ENCODE results near the gene SLCO1A2.

SLCO1A2 gene

DNA sequence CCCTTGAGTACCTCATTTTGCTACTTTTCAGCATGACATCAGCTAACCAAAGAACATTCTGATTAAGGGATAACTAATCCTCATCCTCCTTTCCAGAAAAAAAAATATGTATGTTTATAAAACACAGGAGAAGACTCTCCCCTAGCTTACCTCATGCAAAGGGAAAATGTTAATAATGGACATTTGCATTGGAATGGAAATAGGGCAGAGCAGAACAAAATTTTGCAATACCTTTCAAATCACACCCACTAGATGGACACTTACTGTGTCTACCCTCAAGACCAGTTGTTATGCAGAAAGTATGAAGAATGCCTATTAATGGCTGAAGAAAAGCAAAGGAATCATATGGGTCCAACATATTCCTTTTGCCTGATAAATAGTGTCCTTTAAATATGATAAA, 8.9 kb upstream of the SLCO1A2 start:
- no peak overlapping the region for H3K4me3 Mint-ChIP-seq
- H3K27ac Mint-ChIP-seq = no peak overlapping the region
- H3K9me3 Mint-ChIP-seq = no peaks in the 10 kb centered on the region
- H3K4me1 Mint-ChIP-seq = no peaks in the 10 kb centered on the region
- DNase-seq = no peak
- ATAC-seq (replicated peaks) = no peak
- no peaks in the 10 kb centered on the region for H3K36me3 Mint-ChIP-seq
- H3K27me3 Mint-ChIP-seq = no peaks in the 10 kb centered on the region

DNA sequence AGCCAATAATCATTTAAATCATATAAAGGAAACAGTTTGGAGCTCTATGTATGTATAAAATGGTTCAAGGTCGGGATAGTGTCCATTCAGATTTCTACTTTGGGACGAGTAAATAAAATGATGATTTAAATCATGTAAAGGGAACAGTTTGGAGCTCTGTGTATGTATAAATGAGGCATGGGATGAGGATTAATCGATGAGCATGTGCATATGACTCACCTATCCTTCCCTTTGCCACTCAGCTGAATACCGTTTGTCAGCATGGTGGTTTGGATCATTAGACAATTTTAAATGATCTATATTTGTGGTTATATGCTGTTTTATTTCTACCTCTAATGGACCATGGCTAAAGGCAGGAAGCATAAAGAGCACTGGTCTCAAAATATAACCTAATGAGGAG, 7.1 kb upstream of the SLCO1A2 start:
- ATAC-seq (replicated peaks) = no peak
- Mint-ChIP-seq H3K36me3 (no peaks in the 10 kb centered on the region), H3K27me3 (no peaks in the 10 kb centered on the region), H3K9me3 (no peaks in the 10 kb centered on the region), H3K4me1 (no peaks in the 10 kb centered on the region), H3K4me3 (no peak overlapping the region), H3K27ac (no peak overlapping the region)
- DNase-seq = no peak

DNA sequence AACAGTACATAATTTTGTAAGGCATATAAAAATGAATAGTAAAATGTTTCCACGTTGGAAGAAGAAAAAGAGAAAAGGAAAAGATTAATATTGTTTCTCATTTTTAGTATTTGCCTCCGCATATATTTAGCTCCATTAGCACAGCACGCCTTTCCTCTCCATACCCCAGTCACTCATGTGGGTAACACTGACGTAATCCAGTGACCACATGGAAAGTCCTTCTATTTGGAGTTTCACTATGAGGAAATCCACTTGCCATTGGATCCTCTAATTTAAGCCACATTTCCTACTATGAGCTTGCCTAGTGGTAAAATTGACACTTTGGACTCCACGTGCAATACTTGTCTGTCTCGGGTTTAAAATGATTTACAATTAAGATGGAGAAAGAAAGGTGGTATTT, 5.7 kb upstream of the SLCO1A2 start:
- Mint-ChIP-seq H3K9me3 (no peaks in the 10 kb centered on the region), H3K27ac (no peak overlapping the region), H3K36me3 (no peaks in the 10 kb centered on the region), H3K27me3 (no peaks in the 10 kb centered on the region), H3K4me3 (no peak overlapping the region), H3K4me1 (no peaks in the 10 kb centered on the region)
- DNase-seq = no peak
- ATAC-seq (replicated peaks) = no peak

DNA sequence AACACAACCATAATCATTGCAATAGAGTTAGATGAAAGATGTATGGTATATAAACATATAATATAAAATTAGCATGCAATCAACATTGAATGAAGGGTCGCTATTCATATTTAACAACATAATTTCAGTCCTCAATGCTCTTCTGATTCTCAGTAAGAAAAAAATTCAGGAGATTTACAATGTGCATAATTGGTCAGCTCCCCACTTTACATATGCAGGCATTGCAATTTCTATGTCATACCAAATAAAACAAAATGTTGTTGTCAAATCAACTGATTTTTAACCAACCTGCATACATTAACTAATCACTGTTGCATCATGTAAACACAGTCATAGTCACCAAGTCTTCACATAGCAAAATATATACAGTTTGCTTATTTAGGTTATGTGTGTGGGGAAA, 5.2 kb upstream of the SLCO1A2 start:
- H3K27me3 Mint-ChIP-seq = no peaks in the 10 kb centered on the region
- no peaks in the 10 kb centered on the region for H3K9me3 Mint-ChIP-seq
- H3K4me3 Mint-ChIP-seq = no peak overlapping the region
- H3K4me1 Mint-ChIP-seq = no peaks in the 10 kb centered on the region
- ATAC-seq (replicated peaks) = no peak
- H3K27ac Mint-ChIP-seq = no peak overlapping the region
- DNase-seq = no peak
- H3K36me3 Mint-ChIP-seq = no peaks in the 10 kb centered on the region

DNA sequence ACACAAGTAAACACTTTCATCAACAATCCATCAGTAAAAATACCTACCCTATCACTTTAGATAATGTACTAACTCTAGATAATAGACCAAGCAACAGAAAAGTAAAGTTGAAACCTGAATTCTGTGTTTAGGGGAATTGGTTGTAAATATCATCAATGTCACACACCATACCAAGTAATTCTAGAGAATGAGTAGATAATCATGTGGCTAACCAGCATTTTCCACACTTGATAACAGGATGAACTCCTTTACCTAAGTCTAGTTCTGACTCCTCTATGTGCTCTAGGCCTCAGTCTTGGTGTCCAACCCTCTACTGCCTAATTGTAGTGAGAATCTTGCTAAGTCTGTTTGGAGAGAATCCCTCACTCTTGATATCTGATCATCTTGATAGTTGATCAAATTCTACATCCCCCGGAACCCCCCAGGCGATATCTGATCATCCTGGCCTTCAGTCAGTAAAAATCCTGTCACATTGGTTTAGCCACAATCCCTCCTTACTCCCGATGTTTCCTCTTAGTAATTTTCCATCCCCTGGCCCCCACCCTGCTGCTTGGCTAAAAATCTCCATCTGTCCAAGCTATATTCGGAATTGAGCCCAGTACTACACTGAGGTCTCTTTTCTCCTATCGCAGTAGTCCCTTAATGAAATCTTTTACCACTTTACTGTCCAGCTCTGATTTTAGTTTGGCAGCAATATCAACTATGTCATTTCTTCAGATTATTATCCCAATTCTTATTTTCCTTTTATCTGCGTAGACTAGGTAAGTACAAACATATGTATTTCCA, 3.4 kb upstream of the SLCO1A2 start:
- Mint-ChIP-seq H3K9me3 (no peaks in the 10 kb centered on the region), H3K4me3 (no peak overlapping the region), H3K27ac (no peak overlapping the region), H3K36me3 (no peaks in the 10 kb centered on the region), H3K4me1 (no peaks in the 10 kb centered on the region), H3K27me3 (no peaks in the 10 kb centered on the region)
- ATAC-seq (replicated peaks) (no peak), DNase-seq (no peak)

DNA sequence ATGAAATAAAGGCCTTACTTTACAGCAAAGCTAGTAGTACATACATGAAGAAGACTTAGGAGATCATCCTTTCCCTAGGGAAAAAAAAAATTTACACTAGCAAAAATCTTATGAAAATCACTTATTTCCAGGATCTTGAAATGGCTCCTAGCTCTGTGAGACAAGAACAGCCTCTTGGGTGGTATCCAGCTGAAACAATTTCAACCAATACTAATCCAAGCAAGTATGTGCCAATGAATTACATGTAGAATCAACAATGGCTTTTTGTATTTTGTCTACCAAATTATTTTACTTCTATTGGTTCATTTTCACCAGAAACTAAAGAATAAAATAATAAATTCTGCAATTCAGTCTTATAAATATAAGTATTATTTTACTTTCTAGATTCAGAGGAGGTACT, 2.7 kb upstream of the SLCO1A2 start:
- Mint-ChIP-seq H3K27ac (no peak overlapping the region), H3K27me3 (no peaks in the 10 kb centered on the region)

DNA sequence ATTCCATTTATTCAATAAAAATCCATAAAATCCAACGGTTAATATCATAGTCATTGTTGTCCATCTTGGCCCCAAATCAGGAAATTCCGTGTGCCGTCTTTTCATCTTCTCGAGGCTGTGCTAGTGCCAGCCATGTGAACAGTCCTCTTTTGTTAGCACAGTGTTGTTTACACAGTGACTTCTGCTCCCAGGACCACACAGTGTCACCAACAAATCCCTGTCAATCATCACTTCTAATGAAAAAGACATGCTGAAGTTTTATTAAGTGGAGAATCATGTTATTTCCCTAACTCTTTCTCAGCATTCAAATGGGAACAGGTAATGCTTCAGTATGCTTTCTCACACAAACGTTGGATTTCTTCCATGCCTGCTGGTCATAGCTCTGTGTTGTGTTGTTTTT, 1.9 kb upstream of the SLCO1A2 start:
- ATAC-seq (replicated peaks) = no peak
- H3K4me3 Mint-ChIP-seq = no peak overlapping the region
- no peaks in the 10 kb centered on the region for H3K9me3 Mint-ChIP-seq
- DNase-seq = no peak
- H3K27ac Mint-ChIP-seq = no peak overlapping the region
- H3K27me3 Mint-ChIP-seq = no peaks in the 10 kb centered on the region
- no peaks in the 10 kb centered on the region for H3K4me1 Mint-ChIP-seq
- no peaks in the 10 kb centered on the region for H3K36me3 Mint-ChIP-seq

More for the DNA sequence above, 2.7 kb upstream of the SLCO1A2 start:
- H3K36me3 Mint-ChIP-seq = no peaks in the 10 kb centered on the region
- H3K4me1 Mint-ChIP-seq = no peaks in the 10 kb centered on the region
- DNase-seq = no peak
- H3K4me3 Mint-ChIP-seq = no peak overlapping the region
- ATAC-seq (replicated peaks) = no peak
- H3K9me3 Mint-ChIP-seq = no peaks in the 10 kb centered on the region

DNA sequence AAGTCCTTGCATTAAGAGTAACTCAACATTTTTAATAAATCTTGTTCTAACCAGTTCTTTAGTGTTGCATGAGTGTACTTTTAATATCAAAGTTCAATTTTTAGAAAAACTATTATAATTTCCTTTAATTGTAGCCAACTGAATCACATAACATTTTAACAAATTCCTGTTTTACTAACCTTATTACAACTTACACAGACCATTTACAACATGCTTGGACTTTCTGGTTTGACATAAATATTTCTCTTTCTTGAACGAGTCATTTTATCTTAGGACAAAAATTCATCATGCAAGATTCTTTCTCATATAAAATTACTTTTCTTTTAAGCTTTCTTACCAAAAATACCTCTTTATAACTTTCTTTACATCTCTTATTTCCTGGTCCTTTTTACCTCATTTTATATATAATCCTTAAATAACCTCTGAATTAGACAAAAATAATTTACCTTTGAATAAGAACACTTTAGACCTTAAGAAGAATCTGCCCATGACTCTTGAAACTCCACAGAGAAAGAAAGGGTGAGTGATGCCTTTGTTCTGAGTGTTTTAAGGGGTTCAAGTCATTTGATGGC, 3.9 kb downstream of the SLCO1A2 start:
- peaks cover 16% of the 10 kb centered on the region in 2 donors for H3K9me3 Mint-ChIP-seq

DNA sequence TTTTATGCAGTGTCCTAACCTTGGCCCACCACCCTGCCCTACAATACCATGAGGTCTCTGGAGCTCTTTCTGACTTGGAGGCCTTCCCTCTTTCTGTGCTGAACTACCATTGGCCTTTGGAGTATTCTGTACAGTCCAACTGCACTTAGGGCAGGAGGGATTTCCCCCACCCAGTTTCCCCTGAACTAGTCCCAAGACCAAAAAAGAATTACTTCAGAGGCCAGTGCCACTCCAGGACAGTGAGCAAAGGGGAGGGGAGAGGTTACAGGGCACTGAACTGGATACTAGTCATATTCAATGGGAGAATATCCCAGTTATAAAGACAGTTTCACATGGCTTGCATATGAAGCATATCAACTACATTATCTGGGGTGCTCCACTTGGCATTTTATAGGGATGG, 6.1 kb downstream of the SLCO1A2 start:
- ATAC-seq (replicated peaks) (no peak), DNase-seq (no peak)
- Mint-ChIP-seq H3K36me3 (no peaks in the 10 kb centered on the region), H3K4me3 (no peak overlapping the region), H3K9me3 (peaks cover 16% of the 10 kb centered on the region in 2 donors), H3K27ac (no peak overlapping the region), H3K4me1 (no peaks in the 10 kb centered on the region), H3K27me3 (no peaks in the 10 kb centered on the region)

More for the DNA sequence above, 3.9 kb downstream of the SLCO1A2 start:
- Mint-ChIP-seq H3K4me3 (no peak overlapping the region), H3K36me3 (no peaks in the 10 kb centered on the region), H3K27ac (no peak overlapping the region), H3K27me3 (no peaks in the 10 kb centered on the region), H3K4me1 (no peaks in the 10 kb centered on the region)
- no peak for ATAC-seq (replicated peaks)
- DNase-seq = no peak

DNA sequence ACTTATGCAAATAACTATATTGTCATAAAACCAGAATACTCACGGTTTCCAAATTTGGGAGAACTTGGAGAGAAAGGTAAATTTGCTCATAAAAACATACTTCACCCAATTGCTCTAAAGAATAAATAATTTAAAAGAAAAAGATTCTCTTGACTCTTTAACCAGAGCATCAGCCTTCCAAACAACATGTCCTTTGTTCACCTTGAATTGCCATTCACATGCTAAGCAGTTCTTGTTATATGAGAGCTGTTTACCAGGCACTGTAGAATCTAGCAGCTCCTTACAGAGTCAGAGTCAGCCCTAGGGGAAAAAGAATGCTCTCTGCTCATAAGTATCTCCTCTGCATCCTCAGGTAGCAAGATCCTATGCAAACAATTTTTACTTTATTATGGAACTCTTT, 10.2 kb downstream of the SLCO1A2 start:
- ATAC-seq (replicated peaks) (no peak), DNase-seq (no peak)
- Mint-ChIP-seq H3K27me3 (no peaks in the 10 kb centered on the region), H3K27ac (no peak overlapping the region), H3K4me3 (no peak overlapping the region), H3K36me3 (no peaks in the 10 kb centered on the region), H3K4me1 (no peaks in the 10 kb centered on the region), H3K9me3 (peaks cover 11 to 15% of the 10 kb centered on the region in 2 donors)

DNA sequence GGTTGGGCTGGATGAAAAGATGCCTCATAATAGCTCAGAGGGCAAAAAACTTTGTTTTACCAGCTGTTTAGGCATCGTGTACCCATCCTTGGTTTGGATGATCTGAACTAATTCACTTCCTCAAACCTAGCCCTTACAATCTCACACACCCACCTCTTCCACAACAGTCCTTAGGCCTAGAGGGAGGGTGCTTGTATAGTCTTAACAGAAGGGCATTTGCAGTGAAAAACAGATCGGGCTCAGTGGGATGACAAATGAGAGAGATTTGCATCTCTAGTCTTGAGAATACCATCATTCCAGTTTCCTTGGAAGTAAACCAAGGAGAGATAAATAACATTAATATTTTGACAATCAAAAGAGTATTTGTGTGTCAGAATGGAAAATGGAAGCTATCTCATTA, 11.0 kb downstream of the SLCO1A2 start:
- Mint-ChIP-seq H3K4me3 (no peak overlapping the region), H3K27ac (no peak overlapping the region), H3K9me3 (peaks cover 11 to 13% of the 10 kb centered on the region in 2 donors), H3K36me3 (no peaks in the 10 kb centered on the region), H3K27me3 (no peaks in the 10 kb centered on the region), H3K4me1 (no peaks in the 10 kb centered on the region)
- ATAC-seq (replicated peaks) (no peak), DNase-seq (no peak)

DNA sequence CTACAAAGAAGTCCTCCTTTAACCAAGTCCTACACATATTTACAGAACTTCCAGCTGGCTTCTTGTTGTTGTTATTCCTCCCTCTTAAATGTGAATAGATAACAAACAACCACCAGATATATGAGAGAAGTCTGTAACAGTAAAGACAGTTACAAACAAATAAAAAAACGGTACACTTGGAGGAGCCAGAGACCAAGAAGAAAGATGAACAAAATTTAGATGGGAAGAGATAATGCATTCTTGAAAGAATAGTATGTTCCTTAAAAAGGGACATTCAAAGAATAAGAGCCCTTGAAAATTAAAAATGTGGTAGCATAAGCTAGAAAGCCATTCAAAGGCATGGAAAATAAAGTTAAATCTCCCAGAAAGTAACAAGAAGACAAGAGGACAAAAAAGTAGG, 25.9 kb downstream of the SLCO1A2 start:
- no peak for ATAC-seq (replicated peaks)
- Mint-ChIP-seq H3K36me3 (no peaks in the 10 kb centered on the region), H3K4me3 (no peak overlapping the region), H3K9me3 (no peaks in the 10 kb centered on the region), H3K27ac (no peak overlapping the region), H3K4me1 (no peaks in the 10 kb centered on the region), H3K27me3 (no peaks in the 10 kb centered on the region)
- no peak for DNase-seq

DNA sequence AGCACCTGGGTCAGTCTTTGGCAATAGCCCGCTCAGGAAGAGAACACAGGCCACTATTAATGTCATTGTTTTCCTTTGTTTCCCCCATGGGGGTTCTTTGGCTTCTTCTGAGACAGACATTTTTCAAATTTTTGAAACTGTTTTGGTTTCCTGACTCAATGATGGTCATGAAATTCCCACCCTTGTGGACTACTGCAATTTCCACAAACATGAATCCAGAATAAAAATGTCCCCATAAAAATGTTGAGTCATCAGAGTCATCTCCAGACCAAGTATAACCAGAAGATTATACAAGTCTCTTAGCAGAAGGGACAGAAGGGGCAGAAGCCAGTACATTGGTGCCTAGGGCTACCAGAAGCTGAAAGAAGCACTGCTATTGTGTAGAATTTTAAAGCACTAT, 29.1 kb downstream of the SLCO1A2 start:
- no peak overlapping the region for H3K4me3 Mint-ChIP-seq
- no peaks in the 10 kb centered on the region for H3K9me3 Mint-ChIP-seq
- H3K27ac Mint-ChIP-seq = no peak overlapping the region
- H3K27me3 Mint-ChIP-seq = peaks cover 0 to 8% of the 10 kb centered on the region in 2 donors
- H3K36me3 Mint-ChIP-seq = no peaks in the 10 kb centered on the region
- ATAC-seq (replicated peaks) (no peak), DNase-seq (no peak)
- no peaks in the 10 kb centered on the region for H3K4me1 Mint-ChIP-seq

DNA sequence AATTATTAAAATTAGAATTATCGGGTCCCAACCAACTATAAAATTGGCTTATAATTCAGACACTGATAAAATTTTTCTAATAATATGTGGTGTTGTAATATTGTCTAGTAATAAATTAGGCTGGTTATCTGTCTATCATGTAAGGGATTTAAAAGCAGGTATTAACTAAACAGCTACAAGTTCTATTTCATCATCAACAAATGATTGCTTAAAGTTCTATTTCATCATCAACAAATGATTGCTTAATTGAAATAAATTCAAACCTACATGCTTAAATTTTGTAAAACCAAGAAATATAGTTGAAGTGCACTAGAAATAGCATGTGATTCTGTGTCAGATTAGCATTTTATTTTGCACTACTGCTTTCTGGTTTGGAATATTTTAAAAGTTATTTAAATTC, 34.1 kb downstream of the SLCO1A2 start:
- peaks cover 0 to 2% of the 10 kb centered on the region in 2 donors for H3K4me1 Mint-ChIP-seq
- H3K27me3 Mint-ChIP-seq = peaks cover 0 to 12% of the 10 kb centered on the region in 2 donors
- H3K4me3 Mint-ChIP-seq = no peak overlapping the region
- H3K36me3 Mint-ChIP-seq = no peaks in the 10 kb centered on the region
- ATAC-seq (replicated peaks) (no peak), DNase-seq (no peak)
- H3K27ac Mint-ChIP-seq = no peak overlapping the region
- no peaks in the 10 kb centered on the region for H3K9me3 Mint-ChIP-seq

DNA sequence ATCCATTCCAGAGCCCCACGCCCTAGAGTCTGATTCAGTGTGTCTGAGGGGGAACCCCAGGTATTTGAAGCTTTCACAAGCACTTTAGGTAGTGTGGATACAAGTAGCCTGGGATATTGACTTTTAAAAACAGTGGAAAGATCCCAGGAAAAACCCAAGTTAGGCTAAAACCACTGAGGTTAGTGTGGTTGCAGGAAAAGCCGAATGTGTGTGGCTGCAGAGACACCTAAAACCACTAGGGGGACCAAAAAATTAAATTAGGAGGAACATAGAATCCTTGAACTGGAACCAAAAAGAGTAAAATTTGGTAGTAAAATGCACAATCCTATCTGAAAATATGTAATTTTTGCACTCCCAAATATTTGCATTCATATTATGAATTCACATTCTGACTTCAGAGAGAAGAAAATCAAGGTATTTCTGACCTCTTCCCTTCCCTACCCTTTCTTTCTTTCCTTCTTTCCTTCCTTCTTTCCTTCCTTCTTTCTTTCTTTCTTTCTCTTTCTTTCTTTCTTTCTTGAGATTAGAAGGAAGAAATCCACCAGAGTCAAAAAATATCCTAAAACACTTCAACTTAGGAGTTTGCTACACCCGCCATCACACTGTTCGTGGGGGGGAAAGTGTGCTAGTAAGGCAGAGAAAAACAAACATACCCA, 37.8 kb downstream of the SLCO1A2 start:
- no peak overlapping the region for H3K27ac Mint-ChIP-seq
- H3K4me3 Mint-ChIP-seq = no peak overlapping the region
- DNase-seq = no peak
- peaks cover 0 to 7% of the 10 kb centered on the region in 2 donors for H3K27me3 Mint-ChIP-seq
- no peaks in the 10 kb centered on the region for H3K36me3 Mint-ChIP-seq
- H3K4me1 Mint-ChIP-seq = peaks cover 0 to 2% of the 10 kb centered on the region in 2 donors
- H3K9me3 Mint-ChIP-seq = no peaks in the 10 kb centered on the region
- ATAC-seq (replicated peaks) = no peak

Measured in stimulated activated naive B cell treated with anti-CD40 and anti-IgM and Interleukin-4, amounts not matched to agents 10 μg/mL and 1 μg/mL and 100 μg/mL, for 72 hours (primary cell).